HepG2 (cell line): Measurements from ENCODE around the gene AXIN2. TPM values are rescaled to one million over a fixed set of nuclear protein-coding genes. Genes with fewer than 3 reads are reported as not detected.
"Not testable (repeated sequence)": the region's sequence is repeated elsewhere in the genome, so short reads cannot be mapped to it uniquely, and the experiment has no call there.

Experiments used
- ATAC-seq: fragments of 200-7000 bp; cut with Tn5 transposase; 3 replicates; pipeline ENCODE4 v1.9.1; 2020; ENCODE audit warnings: mild to moderate bottlenecking, moderate library complexity
- BruUV-seq: library from RNA; stranded (reverse); fragments of 400-500 nt; replicated peaks from 2 replicates; lab custom pipeline; 2021; lab: Mats Ljungman, UMichigan
- CTCF ChIA-PET: fragments of 300-600 bp; formaldehyde crosslinking; extraction: SDS; loops from one replicate; lab custom pipeline; 2021; ENCODE audit warnings: low total read pairs, inconsistent platforms, low intra/inter-chr PET ratio; lab: Yijun Ruan, JAX
- POLR2A ChIA-PET: fragments of 350-600 bp; sonication (Branson Sonifier 250); formaldehyde crosslinking; loops from one replicate; lab custom pipeline; 2020; ENCODE audit warnings: antibody characterized with exemption, inconsistent platforms; lab: Yijun Ruan, JAX
- DNase-seq: peaks from one replicate; pipeline ENCODE4 v3.0.0-alpha.2; 2015; ENCODE audit warnings: low spot score
- FAIRE-seq: peaks from 3 replicates; lab custom pipeline; 2011; peaks lifted over from hg19 to GRCh38; lab: Jason Lieb, UNC
- H2AFZ ChIP-seq: one replicate; pipeline ENCODE4 v1.6.1; 2011; ENCODE audit warnings: low read length, inconsistent platforms
- H3K27ac ChIP-seq: fragments of 300-600 bp; 3 replicates; pipeline ENCODE4 v1.8.0; 2011; ENCODE audit warnings: mixed run types, mild to moderate bottlenecking, mixed read lengths, low read length, inconsistent platforms; ENCODE audit not compliant: insufficient read depth; ENCODE audit errors: extremely low read length
- H3K27me3 ChIP-seq, 2 experiments: fragments of 200-600 bp in 1 of 2; 2 replicates in 1 of 2; 3 replicates in 1 of 2; pipeline versions ENCODE4 v1.6.0 to v1.8.0; 2011; ENCODE audit warnings: low read length in 2 of 2, mild to moderate bottlenecking in 2 of 2, moderate library complexity in 2 of 2, inconsistent platforms in 1 of 2; ENCODE audit not compliant: insufficient read depth in 2 of 2, control insufficient read depth in 1 of 2
- H3K36me3 ChIP-seq, 2 experiments: fragments of 200-600 bp in 1 of 2; replicated peaks in 1 of 2; 2 replicates in 1 of 2; 3 replicates in 1 of 2; pipeline versions ENCODE4 v1.5.1 to v1.8.0; 2011; ENCODE audit warnings: low read length in 2 of 2, inconsistent platforms in 1 of 2; ENCODE audit not compliant: insufficient read depth in 2 of 2, control insufficient read depth in 1 of 2
- H3K4me1 ChIP-seq: 2 replicates; pipeline ENCODE4 v1.5.1; 2012; ENCODE audit warnings: low read length, inconsistent platforms; ENCODE audit not compliant: insufficient read depth
- H3K4me2 ChIP-seq: 2 replicates; pipeline ENCODE4 v1.6.0; 2011; ENCODE audit warnings: low read depth, low read length, inconsistent platforms
- H3K4me3 ChIP-seq, 3 experiments: fragments of 200-600 bp in 1 of 3; sonication (generic), shearing (Covaris generic) in 1 of 3; replicated peaks in 1 of 3; 2 replicates each; pipeline ENCODE4 v1.5.1; 2011 to 2016; ENCODE audit warnings: low read length in 3 of 3, inconsistent platforms in 2 of 3, low read depth in 2 of 3, mild to moderate bottlenecking in 2 of 3, control low read depth in 1 of 3, mixed read lengths in 1 of 3; ENCODE audit not compliant: insufficient read depth in 1 of 3
- H3K79me2 ChIP-seq: one replicate; pipeline ENCODE4 v1.6.1; 2011; ENCODE audit warnings: low read length, inconsistent platforms; ENCODE audit not compliant: insufficient read depth
- H3K9ac ChIP-seq: 2 replicates; pipeline ENCODE4 v1.6.0; 2011; ENCODE audit warnings: mild to moderate bottlenecking, low read depth, low read length, inconsistent platforms; ENCODE audit not compliant: insufficient read depth
- H3K9me3 ChIP-seq: 2 replicates; pipeline ENCODE4 v1.5.1; 2012; ENCODE audit warnings: mild to moderate bottlenecking, low read length
- H4K20me1 ChIP-seq: 2 replicates; pipeline ENCODE4 v1.6.0; 2011; ENCODE audit warnings: inconsistent platforms, mild to moderate bottlenecking, low read length, moderate library complexity; ENCODE audit not compliant: insufficient read depth
- CEBPB ChIP-seq: IDR thresholded peaks from 2 replicates; pipeline ENCODE4 v1.6.1; 2011; ENCODE audit warnings: low read depth, low read length, improper control_type of control experiment, borderline replicate concordance
- CEBPG ChIP-seq: IDR thresholded peaks from 2 replicates; pipeline ENCODE4 v1.6.1; 2016
- ZNF362 ChIP-seq: sonication (generic); formaldehyde crosslinking; IDR thresholded peaks from 2 replicates; pipeline ENCODE4 v1.4.0; 2020; ENCODE audit warnings: missing genetic modification reagents, mild to moderate bottlenecking, borderline replicate concordance
- ZNF770 ChIP-seq: sonication (generic); formaldehyde crosslinking; IDR thresholded peaks from 2 replicates; pipeline ENCODE4 v1.5.0; 2020; ENCODE audit warnings: mild to moderate bottlenecking, missing genetic modification reagents
- WGBS: methylation state at CpG from one replicate; pipeline ENCODE4 v1.1.6; 2017; ENCODE audit warnings: low lambda C conversion rate; 5-methylcytosine and 5-hydroxymethylcytosine counted together
- in situ Hi-C: cut with HindIII; loops from 2 replicates; pipeline ENCODE4 v1.10.0; 2017; ENCODE audit warnings: low pct_unique_long_range_greater_than_20kb; ENCODE audit not compliant: extremely low pct_ligation_motif_present
- intact Hi-C: fragments of 100-400 bp; cut with micrococcal nuclease; formaldehyde crosslinking; loops from one replicate; pipeline ENCODE4 v1.10.0; 2022; ENCODE audit not compliant: unreplicated experiment
- polyA plus RNA-seq, 8 experiments: library from polyadenylated mRNA; depleted of rRNA in 3 of 8; stranded (reverse) in 7 of 8; unstranded in 1 of 8; fragments of >200 nt; fragmentation: Illumina TruSeq in 4 of 8; extraction: Trizol in 4 of 8; gene quantifications; 2 replicates each; pipeline versions ENCODE4 v1.2.1 to v1.2.3, GENCODE V29; 2011 to 2016; ENCODE audit warnings: low read depth in 4 of 8, missing spikeins in 1 of 8, mixed read lengths in 1 of 8; ENCODE audit not compliant: insufficient read depth in 1 of 8
- total RNA-seq, 5 experiments: library from RNA; depleted of rRNA; stranded (reverse); fragments of >200 nt; fragmentation: Illumina TruSeq; extraction: Trizol; gene quantifications; 2 replicates each; pipeline ENCODE4 v1.2.3, GENCODE V29; 2016; ENCODE audit warnings: low read depth in 1 of 5

AXIN2 gene
- total and polyA plus RNA-seq, 2 of the 13 experiments (the other 11 are each of a cell fraction or from before 2014, with no cell fraction given): 58.6 to 63.4 TPM

- H4K20me1 ChIP-seq: peaks cover 33% of the 10 kb centered on the region
- H3K27me3 ChIP-seq, H3K9me3 ChIP-seq, CTCF ChIA-PET, H3K4me2 ChIP-seq, H3K27ac ChIP-seq, H3K9ac ChIP-seq, H3K4me3 ChIP-seq, BruUV-seq, DNase-seq, ATAC-seq, H3K79me2 ChIP-seq, POLR2A ChIA-PET, intact Hi-C loops, H2AFZ ChIP-seq: not testable (repeated sequence)
- H3K4me1 ChIP-seq: peaks cover 69% of the 10 kb centered on the region
- in situ Hi-C loops: loop anchor here (25.0 kb wide), 1 partner anchor 635 kb away; no protein-coding TSS in a partner anchor
- WGBS: 67% methylated on average over 7 of the region's 7 CpGs
- TF ChIP-seq CEBPG (CRISPR knock-in tag) (peak; percentile 66; the same call in 1 of the 2 replicates), ZNF770 (CRISPR knock-in tag) (0 out of 2 replicates have a peak, but pooled peaks have one; percentile 16), CEBPB (peak; percentile 56), ZNF362 (CRISPR knock-in tag) (peak; percentile 39; the same call in 1 of the 2 replicates)
- H3K36me3 ChIP-seq: peaks cover 18 to 32% of the 10 kb centered on the region in 2 experiments
- FAIRE-seq: peak; percentile 30
These were observed 34.6 kb downstream of the AXIN2 start for GRCh38 chr17:65526854-65527253.
